Dedifferentiated amniotic fluid mesenchymal stem cell (primary cell): ENCODE data around the gene TBKBP1.

Source experiments
- DNase-seq: peaks from one replicate; pipeline ENCODE4 v3.0.0-alpha.2; 2016; ENCODE audit errors: extremely low spot score

TBKBP1 gene

DNA sequence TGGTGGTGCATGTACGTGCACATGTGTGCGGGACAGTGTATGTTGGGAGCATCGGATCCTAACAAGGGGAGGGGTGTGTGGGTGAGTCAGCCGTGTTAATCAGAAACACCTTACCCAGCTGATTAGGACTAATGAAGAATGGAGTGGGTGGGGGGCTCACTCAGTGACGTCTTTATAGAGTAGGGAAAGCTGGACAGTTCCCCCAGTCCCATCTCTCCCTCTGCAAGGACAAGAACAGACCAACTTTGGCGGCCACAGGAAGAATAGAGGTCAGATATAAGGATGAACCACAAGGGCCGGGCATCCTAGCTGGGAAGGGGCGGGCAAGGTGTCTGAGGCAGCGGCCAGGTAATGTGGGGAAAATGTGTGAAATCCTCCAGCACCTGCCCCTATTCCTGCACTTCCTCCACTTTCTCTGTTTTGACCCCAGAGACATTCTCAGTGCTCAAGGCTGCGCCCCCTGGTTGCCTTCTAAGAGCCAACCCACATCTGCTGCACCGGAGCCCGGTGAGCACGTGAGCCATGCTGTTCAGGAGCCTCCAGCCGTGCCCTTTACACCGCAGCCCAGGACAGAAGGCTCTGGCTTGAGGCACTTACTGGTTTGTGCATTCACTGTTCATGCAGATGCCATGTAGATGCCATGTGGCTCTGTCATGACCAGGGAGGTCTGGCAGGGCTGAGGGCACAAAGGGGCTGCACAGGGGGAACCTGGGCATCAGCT lies 20.2 kb downstream of the TBKBP1 start:
- no peak for DNase-seq

DNA sequence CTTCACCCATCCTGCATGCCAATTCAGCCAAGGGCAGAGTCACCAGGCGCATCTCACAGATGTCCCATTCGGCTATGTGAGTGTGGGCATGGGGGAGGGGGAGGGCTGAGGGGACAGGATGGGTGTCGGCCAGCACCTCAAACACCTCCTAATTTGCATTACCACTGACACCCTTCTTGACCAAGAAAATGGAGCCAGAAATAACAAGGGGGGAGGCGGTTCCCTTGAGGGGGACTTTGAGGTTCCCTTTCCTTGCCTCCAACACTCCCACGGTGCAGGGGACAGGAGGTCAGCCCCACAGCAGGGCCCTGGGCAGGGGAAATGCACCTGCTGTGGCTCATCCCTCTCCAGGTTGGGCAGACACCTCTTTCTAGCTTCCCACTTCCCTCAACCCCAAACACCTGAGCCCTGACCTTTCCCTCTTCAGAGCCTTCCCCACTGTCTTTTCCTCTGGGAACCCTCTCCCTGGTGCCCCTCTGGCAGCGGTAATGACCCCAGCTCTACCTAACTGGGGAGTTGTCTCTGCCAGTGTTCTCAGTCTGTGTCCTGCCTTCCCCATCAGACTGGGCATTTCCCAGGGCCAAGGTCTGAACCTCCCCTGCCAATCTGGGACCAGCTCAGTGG lies 20.9 kb downstream of the TBKBP1 start:
- no peak for DNase-seq

DNA sequence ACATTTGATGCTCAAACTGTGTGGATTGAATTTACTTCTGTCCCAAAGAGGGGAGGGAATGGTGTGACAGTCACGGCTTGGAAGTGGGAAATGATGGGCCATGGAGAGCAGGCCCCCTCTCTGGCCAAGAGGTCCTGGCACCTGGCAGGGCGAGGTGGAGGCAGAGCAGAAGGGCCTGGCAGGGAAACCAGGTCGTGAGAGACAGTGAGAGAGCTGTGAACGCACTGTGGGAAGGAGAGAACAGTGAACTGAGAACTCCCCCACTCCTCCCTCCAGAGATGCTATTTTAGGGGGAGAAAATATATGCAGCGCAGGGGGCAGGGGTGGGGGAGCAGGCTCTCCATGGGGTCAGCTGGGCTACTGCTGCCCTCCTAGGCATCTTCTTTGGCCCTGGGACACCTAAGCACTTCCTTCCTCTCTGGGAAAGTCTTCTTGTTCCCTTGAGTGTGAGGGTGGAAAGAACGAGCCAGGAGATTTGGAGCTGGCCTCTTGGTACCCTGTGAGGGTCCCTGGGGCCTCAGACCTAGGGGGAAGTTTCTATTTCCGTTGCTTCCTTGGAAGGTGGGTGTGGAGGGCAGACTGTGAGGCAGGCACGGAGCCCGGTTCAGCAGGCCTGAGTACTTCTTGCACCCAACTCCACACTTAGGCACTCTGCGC lies 21.8 kb downstream of the TBKBP1 start:
- DNase-seq, result no peak

DNA sequence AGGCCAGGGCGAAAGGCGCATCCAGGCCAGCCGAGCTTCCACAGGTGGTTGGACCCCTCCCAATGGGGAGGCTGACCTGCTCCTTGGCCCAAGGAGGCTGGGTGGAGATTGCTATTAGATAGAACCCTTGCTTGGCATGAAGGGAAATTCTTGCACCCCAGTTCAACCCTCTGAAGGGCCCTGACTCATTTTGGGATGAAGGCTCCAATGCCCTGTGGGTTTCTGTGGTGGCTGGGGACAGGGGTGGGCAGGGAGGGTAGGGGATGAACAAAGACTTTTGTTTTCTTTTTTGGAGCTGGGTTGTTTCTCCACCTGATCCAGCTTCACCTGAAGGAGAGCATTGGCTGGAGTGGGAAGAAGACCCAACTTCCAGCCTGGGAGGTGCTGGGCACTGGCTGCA lies 22.4 kb downstream of the TBKBP1 start:
- DNase-seq, result no peak

DNA sequence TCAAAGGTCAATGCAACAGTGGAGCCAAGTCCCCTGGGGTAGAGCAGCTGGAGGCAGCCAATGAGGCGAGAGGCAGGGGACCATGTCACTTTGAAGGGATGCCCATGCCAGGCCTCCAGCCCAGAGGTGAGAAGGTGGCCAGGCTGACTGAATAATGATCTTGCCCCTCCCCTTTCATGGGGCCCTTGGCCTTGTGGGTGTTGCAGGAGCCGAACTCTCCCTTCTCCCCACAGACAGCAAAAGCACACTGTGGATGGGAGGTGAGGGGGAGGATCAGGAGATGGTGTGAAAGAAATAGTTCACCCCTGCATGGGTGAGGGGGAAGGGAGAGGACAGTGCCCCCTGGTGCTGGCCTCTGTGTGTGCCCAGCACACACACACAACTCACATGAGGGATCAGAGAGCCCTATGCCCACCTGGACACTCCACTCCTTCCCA lies 23.3 kb downstream of the TBKBP1 start:
- no peak for DNase-seq

DNA sequence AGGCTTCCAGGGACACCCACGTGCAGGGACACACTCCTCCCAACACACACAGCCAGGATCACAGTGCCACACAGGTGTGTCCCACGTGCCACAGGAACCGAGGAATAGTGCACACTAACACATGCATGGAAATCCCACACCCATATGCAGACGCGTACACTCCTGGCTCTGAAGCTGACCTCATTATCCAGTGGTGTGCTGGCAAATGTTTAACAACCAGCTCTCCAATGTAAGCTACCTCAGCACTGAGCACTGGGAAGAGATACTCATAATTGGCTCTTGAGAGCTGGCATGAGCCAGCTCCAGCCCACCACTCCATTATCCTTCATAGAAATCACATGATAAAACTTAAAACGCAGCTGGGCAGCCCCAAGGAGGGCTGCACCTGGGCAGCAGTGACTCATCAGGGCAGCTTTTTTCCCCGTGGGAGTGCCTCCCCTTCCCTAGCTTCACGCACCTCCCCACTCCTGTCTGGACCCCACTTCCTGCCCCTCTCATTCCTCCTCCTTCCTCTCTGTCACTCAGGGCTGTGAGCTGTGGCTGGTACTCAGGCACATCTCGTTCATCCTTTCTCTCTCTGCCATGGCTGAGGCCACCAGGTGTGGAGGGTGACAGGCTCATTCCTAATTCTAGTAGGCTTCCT lies 24.1 kb downstream of the TBKBP1 start:
- DNase-seq, result no peak

DNA sequence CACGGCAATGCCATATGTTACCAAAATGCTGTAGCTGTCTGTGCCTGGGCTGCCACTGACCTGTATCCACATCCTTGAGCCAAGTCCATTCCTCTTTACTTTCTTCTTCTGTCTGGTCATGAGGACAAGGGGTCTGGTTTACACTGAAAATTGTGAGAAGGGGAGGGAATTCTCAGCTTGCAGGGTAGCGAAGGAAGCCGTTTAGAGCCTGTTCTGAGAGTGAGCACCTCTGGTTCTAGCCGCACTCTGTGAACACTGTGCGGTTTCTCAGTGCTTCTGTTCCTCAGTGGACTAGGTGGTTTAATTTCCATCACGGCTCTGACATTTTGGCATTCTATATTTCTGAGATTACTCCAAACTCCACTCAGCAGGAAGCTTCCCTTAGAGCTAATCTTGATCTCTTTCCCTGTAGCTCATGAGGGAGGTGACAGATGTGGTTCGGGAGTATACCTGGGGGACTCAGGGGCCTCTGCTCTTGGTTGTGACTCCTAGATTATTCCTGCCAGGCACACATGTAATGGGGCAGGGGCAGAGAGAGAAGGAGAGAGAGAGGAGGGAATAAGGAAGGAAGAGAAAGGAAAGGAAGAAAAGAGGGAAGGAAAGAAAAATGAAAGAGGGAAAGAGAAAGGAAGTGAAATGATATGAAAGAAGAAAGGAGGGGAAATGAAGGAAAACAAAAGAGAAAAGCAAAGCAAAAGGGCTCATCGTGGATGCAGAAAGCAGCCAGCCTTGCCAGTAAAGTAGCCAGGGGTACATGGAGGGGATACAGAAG lies 24.9 kb downstream of the TBKBP1 start:
- no peak for DNase-seq

DNA sequence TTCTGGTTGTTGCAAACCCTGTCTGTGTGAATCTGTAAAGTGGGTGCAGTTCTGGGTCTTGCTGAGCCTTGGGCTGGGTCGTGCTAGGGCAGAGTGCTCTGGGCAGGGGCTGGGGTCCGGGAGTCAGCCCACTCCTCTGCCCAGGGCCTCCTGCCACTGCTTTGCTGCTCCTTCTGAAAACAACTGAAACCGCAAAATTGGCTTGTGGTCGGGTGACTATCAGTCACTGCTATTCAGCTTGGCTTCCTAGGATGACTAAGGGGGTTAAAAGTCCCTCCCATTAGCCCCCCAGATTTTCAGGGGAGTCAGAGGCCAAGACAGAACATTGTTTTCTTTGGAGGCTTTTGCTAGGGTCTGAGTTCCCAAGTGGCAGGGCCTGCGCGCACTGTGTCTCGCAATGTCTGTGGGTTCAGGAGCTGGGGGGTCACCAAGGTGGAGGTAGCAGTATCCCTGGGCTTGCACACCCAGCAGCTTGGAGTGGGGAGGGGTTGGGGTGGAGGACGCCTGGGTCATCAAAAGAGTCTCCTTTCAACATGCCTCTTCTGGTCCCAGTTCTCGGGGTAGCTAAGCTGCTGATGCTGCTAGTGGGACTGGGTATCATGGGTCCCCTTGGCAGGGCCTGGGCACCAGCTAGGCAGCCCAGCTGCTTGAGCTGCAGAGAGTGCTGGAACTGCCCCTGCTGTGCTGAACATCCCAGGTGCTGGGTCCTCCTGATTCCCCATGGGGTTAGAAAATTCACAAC lies 25.6 kb downstream of the TBKBP1 start:
- DNase-seq, result peak; percentile 16

DNA sequence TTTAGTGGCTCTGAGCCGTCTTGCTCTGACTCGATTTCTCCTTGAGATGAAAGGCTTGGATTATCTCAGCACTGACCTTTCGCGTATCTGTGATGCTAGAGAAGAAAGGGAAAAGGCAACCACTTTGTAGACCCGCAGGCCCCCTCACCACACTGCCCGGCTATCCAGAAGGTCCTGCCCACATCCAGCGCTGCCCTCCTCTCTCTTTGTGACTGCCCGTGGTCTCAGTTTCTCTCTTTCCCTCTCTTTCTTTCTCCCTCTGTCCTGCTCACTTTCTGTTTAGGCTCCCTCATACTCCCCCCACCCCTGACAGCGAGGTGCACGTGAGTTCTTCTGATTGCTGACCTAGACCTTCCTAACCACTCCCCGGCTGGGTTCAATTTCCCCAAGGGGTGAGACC lies 26.2 kb downstream of the TBKBP1 start:
- no peak for DNase-seq

DNA sequence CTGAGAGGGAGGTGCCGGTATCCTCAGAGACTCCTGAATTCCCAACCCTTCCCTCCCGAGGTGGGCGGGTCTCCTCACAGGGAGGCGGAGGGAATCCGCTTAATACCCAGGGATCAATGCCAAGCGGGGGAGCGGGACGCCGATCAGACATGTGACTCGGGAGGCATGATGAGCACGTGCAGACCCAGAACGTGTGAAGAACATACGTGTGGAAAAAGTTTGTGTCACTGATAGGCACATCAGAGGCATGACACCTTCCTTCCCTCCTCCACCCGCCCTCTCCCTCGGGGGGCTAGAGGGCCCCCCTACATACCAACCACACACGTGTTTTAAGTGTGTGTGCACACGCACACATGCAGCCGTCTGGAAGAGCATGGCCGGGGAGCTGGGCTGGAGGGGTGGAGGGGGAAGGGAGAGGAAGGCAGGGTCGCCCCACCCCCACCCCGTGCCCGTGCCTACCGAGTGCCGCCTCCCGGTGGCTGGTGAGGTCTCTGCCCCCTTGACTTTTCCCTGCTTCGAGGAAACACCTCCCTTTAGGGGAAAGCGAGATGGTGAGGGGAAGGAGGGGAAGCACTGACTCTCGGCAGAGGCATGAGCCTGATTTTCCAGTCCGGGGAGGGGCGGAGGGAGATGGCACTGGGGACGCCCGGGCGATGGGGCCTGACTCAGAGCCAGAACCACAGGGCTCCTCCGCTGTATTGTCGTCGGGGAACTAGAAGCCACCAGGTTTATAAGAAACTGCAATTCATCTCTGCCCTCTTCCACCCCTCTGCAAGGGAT lies 27.0 kb downstream of the TBKBP1 start:
- peak; percentile 36 for DNase-seq

DNA sequence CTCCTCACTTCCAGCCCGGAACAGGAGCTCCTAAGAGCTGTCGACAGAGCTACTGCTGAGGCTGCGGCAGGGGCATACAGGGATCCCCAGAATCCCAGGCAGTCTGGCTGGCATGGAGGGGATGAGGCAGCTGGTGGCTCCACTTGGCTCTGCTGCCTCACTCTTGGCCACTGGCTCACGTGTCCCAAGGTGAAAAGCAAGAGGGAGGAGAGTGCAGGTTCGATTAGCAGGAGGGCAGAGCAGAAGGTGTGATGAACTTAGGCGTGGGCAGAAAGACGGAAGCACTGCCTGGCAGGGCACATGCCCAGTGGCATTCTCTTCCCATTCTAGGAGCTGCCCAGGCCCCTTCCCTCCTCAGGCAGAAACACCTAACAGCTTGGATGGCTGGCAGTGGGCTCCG lies 27.8 kb downstream of the TBKBP1 start:
- no peak for DNase-seq

DNA sequence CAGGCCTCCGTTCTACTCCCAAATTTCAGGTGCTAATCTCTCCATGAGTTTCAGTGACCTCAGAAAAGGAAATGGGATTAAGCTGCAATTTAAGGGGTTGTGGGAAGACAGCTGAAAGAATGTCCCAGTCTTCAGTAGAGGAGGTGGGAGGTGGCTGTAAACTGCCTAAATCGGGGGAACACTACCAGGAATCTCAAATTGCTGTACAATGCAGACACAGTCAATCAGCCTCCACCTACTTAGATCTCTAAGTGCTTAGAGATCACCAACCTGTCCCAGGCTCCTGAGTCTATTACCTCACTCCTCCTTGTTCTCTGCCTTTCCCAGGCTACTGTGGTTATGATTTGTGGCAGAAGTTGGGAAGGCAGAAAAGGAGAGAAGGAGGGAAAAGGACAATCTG lies 30.7 kb downstream of the TBKBP1 start:
- DNase-seq, result no peak

DNA sequence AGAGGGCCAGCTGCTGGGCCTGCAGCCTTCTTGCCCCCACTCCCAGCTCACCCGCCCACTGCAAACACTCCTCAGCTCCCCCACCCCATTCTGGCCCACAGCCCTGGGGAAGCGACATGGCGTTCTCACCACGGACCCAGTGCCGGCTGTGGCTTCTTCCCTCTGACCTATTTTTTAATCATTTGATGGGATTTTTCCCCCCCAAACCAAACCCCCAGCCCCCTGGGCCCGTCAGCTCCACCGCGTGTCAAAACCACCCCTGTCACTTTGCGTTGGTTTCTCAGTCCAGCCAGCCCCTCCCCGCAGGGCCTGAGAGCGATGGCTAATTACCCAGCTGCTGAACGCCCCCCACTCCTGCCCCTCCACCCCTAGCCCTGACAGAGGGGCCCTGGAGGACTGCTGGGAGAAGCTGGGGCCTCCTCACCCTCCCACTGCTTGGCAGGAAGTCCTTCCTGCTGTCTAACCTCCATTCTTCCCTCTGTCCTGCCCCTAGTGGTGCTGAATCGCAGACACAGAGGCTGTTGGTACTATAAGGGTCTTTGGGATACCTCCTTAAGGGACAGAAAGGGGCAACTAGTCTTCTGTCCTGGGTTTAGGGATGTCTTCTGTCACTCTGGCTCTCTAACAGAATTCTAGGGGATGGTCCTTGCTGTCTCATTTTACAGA lies 31.6 kb downstream of the TBKBP1 start:
- no peak for DNase-seq

DNA sequence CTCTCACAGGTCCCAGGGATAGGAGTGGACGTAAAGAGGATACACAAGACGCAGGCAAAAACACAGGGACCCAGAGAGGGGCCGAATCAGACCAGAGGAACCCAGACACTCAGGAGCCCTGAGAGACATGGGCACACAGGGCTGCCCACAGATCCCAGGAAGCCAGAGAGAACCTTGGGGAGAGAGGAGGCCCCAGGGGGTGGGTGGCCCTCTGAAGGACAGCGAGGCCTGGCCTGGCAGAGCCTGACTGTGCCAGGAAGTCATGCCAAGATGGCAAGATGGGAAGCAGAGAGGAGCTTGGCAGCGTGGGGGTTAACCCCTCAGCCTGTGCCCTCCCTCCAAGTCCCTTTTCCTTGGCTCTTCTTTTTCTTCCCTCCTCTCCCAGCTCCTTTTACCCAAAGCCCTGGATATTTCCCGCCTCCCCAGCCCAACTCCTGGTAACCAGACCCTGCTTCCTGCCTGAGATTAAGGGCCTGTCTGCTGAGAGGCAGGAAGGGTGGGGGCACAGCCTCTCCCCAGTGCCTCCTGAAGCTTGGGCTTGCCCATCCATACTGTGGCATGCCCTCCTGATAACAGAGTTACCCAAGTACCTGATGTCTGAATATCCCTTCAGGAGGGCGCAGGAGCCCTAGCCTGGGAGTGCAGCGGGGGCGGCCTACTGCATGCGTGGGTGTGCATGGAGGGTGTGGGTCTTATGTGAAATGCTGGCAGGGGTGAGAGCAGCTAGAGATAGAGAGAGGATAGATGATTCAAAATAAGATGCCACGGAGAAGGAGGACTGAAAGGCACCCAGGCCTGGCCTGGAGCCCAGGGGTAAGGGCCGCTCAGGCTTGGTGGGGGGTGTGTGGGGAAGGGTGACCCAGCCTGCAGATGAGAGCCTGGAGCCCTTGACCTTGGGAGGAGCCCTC lies 33.1 kb downstream of the TBKBP1 start:
- no peak for DNase-seq

DNA sequence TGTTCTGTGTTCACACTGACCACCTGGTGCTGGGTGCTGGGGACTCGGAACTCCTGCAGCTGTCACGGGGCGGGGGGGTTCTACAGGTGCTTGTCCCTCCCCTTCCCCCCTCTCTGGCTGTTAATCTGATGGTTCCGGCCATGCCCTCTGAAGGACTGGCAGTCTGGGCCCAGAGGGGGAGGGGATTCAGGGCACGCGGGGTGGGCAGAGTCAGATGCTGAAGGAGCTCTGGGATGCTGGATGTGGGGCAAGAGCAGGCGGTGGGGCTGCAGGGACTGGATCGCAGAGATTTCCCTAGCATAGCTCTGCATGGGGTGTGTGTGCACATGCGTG lies 33.7 kb downstream of the TBKBP1 start:
- no peak for DNase-seq

DNA sequence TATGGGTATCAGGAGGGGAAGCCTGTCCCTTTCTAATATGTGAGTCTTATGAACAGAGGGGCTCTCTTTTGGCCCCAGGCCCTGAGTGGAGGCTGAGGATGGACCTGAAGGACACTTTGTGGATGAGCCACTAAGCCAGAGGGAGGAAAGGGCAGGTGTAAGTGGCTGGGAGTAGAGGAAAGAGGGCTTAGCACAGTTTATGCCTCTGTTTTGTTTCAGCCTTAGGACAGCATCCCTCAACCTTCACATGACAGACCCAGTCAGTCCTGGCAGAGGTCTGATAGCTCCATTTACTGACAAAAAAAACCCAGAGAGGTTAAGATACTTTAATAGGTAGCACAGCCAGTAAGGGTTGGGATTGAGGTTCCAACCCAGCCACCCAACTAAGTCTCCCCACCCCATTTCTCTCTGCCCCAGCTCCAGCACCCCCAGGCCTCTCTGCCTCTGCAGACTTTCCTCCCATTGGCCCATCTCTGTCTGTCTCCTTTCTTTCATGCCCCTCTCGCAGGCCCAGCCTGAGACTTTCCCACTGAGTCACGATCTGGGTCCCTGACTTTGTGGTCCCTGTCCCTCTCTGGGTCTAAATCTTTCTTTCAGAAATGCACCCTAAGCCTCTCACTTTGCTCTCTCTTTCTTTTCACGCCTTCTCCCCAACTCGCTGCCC lies 34.4 kb downstream of the TBKBP1 start:
- no peak for DNase-seq

DNA sequence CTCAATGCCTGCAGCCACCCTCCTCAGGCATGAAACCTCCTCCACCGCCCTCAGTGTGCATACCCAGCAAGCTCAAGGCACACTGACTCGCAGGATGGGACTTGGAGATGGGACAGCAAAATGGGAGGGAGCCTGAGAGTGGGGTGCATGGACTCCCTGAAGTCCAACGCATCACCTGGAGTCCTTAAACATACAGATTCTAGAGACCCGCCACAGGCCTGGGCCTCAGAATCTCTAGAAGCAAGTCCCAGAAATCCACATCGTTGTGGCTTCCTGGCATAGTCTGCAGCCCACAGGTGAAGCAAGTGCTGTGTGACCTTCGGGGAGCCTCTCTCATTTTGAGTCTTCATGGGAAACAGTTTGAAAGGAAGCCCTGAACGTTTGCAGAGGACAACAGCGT lies 35.5 kb downstream of the TBKBP1 start:
- no peak for DNase-seq

DNA sequence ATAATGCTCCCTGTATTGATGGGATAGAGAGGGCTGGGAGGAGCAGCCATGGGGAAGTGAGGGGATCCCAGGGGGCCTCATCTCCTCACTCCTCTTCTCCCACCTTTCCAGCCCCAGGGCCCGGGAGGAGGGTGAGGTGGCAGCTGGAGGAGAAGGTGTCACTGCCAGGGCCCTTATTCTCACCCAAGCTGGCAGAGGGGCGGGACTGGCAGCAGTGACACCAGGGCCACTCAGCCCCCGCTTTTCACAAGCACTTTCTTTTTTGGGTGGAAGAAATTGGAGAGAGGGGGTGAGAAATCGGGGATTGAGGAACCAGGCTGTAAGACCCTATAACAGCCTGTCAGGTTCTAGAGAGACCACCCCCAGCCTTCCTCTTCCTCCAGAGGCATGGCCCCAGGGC lies 36.7 kb downstream of the TBKBP1 start:
- no peak for DNase-seq
